ENCODE measurements around the gene CFB. TPM values are rescaled to one million over a fixed set of nuclear protein-coding genes. Genes with fewer than 3 reads are reported as not detected.
"Not testable (repeated sequence)": the region's sequence is repeated elsewhere in the genome, so short reads cannot be mapped to it uniquely, and the experiment has no call there.

Gene CFB
- total RNA-seq, 2 donors from 2014 or later, result 1.9 to 3.6 TPM

DNA sequence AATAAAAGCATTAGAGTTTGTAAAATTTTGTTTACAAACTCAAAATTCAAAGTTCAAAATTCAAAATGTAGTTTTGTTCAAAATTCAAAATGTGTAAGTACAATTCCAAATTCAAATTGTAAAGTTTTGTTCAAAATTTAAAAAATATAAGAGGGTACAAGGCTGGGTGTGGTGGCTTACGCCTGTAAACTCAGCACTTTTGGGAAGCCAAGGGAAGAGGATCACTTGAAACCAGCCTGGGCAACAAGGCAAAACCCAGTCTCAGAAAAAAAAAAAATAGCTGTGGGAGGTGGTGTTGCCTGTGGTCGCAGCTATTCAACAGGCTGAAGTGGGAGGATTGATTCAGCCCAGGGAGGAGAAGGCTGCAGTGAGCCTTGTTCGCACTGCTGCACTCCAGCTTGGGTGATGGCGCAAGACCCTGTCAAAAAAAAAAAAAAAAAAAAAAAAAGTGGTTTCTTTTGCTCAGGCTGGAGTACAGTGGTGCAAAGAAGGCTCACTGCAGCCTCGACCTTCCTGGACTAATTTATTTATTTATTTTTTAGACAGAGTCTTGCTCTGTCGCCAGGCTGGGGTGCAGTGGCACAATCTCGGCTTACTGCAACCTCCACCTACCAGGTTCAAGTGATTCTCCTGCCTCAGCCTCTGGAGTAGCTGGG, 38.6 kb upstream of the CFB start:
- no peak for DNase-seq (ENCODE audit: low spot score in 2 of 2)
- ATAC-seq, result no peak
- H3K27ac Mint-ChIP-seq, result no peak overlapping the region

DNA sequence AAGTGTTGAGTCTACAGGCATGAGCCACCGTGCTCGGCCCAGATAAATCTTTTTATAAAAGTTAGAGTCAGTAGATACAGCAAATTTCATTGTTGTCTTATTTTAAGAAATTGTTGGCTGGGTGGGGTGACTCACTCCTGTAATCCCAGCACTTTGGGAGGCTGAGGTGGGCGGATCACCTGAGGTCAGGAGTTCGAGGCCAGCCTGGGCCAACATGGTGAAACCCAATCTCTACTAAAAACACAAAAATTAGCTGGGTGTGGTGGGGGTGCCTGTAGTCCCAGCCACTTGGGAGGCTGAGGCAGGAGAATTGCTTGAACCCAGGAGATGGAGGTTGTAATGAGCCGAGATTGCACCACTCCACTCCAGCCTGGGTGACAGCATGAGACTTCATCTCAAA, 37.6 kb upstream of the CFB start:
- not testable (repeated sequence) for ATAC-seq; DNase-seq (ENCODE audit: low spot score in 2 of 2); H3K9me3 Mint-ChIP-seq; H3K36me3 Mint-ChIP-seq; H3K27ac Mint-ChIP-seq

More for the DNA sequence above, 38.6 kb upstream of the CFB start:
- H3K9me3 Mint-ChIP-seq, result no peaks in the 10 kb centered on the region
- no peaks in the 10 kb centered on the region for H3K36me3 Mint-ChIP-seq

DNA sequence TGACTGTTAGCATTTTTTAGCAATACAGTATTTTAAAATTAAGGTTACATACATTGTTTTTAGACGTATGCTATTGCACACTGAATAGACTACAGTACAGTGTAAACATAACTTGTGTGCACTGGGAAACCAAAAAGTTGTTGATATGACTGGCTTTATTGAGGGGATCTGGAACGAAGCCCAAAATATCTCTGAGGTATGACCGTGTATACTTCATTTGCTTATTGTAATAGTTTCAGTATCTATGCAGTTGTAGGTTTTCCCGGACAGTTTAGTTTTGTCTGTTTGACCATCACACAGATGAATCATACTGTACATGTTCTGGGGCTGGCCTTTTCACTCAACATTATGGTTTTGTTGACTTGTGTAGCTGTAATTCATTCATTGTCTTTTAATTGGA, 37.1 kb upstream of the CFB start:
- ATAC-seq (peak; percentile 55 to 80), DNase-seq (ENCODE audit: low spot score in 2 of 2) (no peak)
- Mint-ChIP-seq H3K27ac (no peak overlapping the region), H3K9me3 (no peaks in the 10 kb centered on the region), H3K36me3 (no peaks in the 10 kb centered on the region)

DNA sequence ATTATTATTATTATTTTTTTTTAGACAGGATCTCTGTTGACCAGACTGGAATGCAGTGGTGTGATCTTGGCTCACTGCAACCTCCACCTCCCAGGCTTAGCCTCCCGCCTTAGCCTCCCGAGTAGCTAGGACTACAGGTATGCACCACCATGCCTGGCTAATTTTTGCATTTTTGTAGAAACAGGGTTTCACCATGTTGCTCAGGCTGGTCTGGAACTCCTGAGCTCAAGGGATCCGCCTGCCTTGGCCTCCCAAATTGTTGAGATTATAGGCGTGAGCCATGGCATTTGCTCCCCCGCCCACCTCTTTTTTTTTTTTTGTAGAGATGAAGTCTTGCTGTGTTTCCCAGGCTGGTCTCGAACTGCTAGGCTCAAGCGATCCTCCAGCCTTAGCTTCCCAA, 36.6 kb upstream of the CFB start:
- DNase-seq (ENCODE audit: low spot score in 2 of 2); H3K36me3 Mint-ChIP-seq; H3K9me3 Mint-ChIP-seq; ATAC-seq: not testable (repeated sequence)
- peak overlapping the region in 1 of 2 donors; percentile 72 for H3K27ac Mint-ChIP-seq

DNA sequence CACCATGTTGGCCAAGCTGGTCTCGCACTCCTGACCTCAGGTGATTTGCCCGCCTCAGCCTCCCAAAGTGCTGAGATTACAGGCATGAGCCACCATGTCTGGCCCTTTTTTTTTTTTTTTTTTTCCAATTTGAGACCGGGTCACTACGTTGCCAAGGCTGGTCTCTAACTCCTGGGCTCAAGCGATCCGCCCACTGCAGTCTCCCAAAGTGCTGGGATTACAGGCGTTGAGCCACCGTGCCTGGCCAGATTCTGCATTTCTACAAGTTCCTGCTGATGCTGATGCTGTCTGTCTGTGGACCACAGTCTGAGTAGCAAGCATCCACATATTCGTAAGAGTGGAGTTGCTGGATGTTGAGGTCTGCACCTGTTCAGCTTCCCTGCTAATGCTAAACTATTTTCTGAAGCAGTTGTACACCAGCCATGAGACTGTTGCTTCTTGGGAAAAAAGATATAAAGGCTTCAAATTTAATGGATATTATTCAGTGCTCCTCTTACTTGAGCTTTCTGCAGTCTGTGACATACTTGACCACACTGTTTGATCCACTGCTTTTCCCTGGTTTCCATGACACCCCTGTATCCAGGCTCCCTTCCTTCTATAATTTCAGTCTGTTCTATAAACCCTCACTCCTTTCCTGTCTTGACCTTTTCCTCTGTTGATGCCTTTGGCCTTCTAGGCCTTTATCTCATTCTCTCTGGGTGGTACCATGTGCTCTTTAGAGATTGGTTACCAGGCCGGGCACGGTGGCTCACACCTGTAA, 33.9 kb upstream of the CFB start:
- no peaks in the 10 kb centered on the region for H3K36me3 Mint-ChIP-seq
- no peaks in the 10 kb centered on the region for H3K9me3 Mint-ChIP-seq
- no peak for DNase-seq (ENCODE audit: low spot score in 2 of 2)
- no peak for ATAC-seq
- H3K27ac Mint-ChIP-seq, result no peak overlapping the region

DNA sequence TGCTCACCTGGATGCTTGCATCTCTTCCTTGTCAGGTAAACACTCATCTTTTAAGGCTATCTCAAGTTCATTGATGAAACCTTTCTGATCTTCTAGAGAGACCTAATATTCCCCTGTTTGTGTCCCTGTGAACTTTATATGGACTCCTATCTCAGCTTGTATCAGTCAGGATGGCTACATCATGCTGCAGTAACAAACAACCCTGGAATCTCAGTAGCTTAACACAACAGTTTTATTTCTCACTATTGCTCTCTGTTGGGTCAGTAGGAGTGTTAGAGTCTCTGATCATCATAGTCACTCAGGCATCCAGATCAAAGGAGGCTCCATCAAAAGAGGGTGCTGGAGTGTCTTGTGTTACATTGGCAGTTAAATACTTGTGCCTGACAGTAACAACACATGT, 30.5 kb upstream of the CFB start:
- H3K36me3 Mint-ChIP-seq, result no peaks in the 10 kb centered on the region
- H3K9me3 Mint-ChIP-seq, result no peaks in the 10 kb centered on the region
- DNase-seq (ENCODE audit: low spot score in 2 of 2) (no peak), ATAC-seq (no peak)
- H3K27ac Mint-ChIP-seq, result no peak overlapping the region

DNA sequence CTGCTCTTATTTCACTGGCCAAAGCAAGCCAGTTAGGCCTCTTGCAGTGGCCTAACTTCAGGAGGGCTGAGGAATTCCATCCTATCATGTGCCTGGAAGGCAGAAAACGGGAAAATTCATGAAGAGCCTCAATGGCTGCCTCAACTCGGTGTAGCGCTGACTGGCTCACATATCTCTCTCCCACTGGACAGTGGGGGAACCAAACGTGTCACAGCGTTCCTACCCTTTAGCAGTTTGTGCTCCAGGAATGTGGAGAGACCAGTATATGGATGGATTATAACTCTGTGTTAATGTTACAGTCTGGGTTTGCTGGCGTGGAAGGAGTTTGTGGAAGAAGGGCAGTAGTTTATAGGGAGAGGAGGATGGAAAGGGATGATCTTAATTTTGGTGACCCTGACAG, 30.1 kb upstream of the CFB start:
- no peak for ATAC-seq
- Mint-ChIP-seq H3K27ac (no peak overlapping the region), H3K36me3 (no peaks in the 10 kb centered on the region), H3K9me3 (no peaks in the 10 kb centered on the region)
- no peak for DNase-seq (ENCODE audit: low spot score in 2 of 2)

DNA sequence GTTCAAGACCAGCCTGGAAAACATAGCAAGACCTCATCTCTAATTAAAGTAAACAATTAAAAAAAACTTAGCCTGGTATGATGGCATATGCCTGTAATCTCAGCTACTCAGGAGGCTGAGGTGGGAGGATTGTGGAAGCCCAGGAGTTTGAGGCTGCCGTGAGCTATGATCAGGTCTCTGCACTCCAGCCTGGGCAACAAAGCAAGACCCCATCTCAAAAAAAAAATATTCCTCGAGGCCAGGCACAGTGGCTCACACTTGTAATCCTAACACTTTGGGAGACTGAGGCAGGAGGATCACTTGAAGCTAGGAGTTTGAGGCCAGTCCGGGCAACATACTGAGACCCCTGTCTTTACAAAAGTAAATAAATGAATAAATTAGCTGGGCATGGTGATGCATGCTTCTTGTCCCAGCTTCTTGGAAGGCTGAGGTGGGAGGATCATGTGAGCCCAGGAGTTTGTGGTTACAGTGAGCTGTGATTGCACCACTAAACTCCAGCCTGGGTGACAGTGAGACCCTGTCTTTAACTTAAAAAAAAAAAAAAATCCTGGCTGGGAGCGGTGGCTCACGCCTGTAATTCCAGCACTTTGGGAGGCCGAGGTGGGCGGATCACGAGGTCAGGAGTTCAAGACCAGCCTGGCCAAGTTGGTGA, 27.7 kb upstream of the CFB start:
- Mint-ChIP-seq H3K9me3 (no peaks in the 10 kb centered on the region), H3K27ac (no peak overlapping the region), H3K36me3 (no peaks in the 10 kb centered on the region)
- DNase-seq (ENCODE audit: low spot score in 2 of 2) (no peak), ATAC-seq (no peak)

DNA sequence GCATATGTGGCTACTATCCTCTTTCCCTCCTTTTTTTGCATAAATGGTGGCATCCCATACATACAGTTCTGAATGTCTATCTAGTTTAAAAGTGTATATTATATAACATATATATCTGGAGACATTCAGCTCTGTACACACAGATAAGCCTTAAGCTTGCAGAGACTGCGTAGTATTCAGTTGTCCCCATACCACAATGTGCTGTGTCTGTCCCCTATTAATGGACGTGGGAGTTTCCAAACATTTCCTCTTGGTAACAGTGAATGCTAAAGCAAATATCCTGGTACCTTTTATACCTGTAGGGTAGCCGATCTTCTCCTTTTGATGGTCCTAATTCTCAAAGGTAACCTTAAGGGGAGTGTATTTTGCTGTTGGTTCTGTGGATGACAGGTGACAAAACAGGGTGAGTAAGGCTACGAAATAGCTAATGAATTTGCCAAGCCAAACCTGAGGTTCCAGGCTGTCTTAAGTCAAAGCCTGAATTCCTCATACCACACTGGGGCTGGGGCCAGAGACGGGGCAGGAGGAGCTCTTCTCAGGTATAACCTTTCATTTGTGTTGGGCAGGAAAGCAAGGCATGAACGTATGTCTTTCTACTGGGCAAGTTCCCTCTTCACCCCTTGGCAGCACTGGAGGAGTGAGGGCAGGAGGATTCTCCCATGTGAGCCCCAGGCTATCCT, 26.1 kb upstream of the CFB start:
- no peak for ATAC-seq
- Mint-ChIP-seq H3K9me3 (no peaks in the 10 kb centered on the region), H3K27ac (no peak overlapping the region), H3K36me3 (no peaks in the 10 kb centered on the region)
- DNase-seq (ENCODE audit: low spot score in 2 of 2), result no peak

DNA sequence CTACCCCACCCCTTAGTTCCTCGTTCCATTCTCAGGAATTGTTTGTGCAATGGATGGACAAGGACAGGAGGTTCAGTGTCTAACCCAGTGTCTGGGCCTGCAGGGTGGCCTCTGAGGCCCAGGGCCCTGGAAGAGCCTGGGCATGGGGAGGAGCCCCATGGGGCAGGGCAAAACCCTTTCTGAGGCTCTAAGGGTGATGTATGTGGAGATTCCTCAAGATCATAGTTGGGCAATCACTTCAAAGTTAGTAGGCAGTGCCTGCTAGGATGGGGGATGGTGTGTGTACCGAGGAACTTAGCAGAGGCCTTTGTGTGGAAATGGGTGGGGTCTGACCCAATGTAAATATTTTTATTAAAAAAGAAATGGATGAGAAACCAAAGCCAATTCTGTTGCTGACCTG, 25.1 kb upstream of the CFB start:
- H3K9me3 Mint-ChIP-seq, result no peaks in the 10 kb centered on the region
- DNase-seq (ENCODE audit: low spot score in 2 of 2), result no peak
- ATAC-seq, result no peak
- H3K36me3 Mint-ChIP-seq, result no peaks in the 10 kb centered on the region
- no peak overlapping the region for H3K27ac Mint-ChIP-seq

DNA sequence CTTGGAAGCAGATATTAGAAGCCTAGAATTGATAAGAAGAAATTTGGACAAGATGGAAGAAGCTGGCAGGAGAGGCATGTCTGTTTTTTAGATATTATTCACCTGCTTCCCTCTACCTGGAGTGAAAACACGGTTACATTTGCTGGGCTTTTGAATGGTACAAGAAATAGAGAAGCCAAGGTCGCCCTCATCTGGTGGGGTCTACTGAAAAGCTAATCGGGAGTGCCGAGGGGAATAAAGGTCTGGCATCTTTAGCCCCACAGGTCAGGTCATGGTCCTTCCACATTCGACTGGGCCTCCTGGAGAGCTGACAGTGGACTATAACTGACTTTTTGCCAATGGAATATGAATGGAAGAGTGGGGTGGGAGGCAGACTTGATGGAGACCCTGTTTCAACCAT, 23.0 kb upstream of the CFB start:
- Mint-ChIP-seq H3K36me3 (no peaks in the 10 kb centered on the region), H3K9me3 (no peaks in the 10 kb centered on the region), H3K27ac (no peak overlapping the region)
- DNase-seq (ENCODE audit: low spot score in 2 of 2), result peak in 1 of 2 donors; percentile 32
- ATAC-seq, result peak in 1 of 2 donors; percentile 60

DNA sequence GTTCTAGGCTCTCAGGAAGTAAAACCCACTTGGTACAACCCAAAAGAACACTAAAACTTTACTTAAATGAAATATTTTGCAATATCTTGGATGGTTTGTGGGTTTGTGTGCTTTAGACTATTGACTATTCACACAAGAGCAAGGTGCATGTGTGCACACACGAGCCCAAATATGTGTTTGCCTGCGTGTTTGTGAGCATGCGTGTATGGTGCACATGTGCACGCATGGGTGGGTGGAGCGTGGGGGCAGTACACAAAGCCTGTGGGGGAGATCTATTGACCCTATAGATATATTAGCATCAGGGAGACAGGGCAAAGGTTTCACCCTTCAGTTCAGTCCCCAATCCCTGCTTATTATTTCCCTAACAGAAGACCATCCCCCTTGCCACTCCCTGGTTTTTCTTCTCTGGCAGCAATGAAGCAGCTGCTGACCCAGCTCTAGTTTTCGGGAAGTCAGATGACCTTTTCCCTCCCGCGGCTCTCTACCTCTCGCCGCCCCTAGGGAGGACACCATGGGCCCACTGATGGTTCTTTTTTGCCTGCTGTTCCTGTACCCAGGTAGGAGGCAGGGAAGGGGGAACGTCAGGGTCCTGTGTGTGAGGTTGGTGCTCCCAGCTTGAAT, 18.5 kb upstream of the CFB start, which contains the start of gene C2:
Gene C2 (plus strand): TSS at position 476 of the 621 bp plus-strand sequence. CDS start 36 bp downstream, at position 512.
- no peak within 1 kb of the TSS for H3K27ac Mint-ChIP-seq

DNA sequence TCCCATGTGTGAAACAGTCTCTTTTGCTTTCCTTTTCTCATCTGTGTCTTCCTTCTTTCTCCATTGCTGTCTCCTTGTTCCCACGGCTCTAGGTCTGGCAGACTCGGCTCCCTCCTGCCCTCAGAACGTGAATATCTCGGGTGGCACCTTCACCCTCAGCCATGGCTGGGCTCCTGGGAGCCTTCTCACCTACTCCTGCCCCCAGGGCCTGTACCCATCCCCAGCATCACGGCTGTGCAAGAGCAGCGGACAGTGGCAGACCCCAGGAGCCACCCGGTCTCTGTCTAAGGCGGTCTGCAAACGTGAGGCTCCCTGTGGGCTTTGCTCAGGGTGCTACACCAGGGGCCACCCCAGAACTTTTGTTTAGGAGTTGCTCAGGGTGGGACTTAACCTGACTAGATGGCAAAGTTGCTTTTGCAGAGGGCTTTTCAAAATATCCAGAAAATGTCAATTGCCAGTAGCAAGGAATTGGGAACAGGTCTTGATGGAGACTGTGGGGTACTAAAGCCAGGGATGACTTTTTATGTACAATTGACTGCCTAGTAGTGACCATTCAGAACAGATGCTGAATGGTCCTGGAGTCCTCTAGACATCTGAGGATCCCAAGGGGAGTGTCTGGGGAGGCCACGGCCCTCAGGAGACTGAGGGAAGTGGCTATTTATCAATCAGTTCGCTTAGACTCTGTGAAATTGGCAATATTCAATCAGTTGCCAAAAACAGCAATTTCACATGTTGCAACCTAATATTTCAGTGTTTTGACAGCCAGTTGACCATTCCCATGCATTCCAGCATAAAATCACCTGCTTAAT, 17.8 kb upstream of the CFB start:
- Mint-ChIP-seq H3K9me3 (no peaks in the 10 kb centered on the region), H3K27ac (no peak overlapping the region), H3K36me3 (no peaks in the 10 kb centered on the region)
- no peak for ATAC-seq
- no peak for DNase-seq (ENCODE audit: low spot score in 2 of 2)

More for the DNA sequence above, 18.5 kb upstream of the CFB start, which contains the start of gene C2:
- Mint-ChIP-seq H3K36me3 (no peaks in the 10 kb centered on the region), H3K9me3 (no peaks in the 10 kb centered on the region)
- no peak for ATAC-seq
- DNase-seq (ENCODE audit: low spot score in 2 of 2), result no peak

DNA sequence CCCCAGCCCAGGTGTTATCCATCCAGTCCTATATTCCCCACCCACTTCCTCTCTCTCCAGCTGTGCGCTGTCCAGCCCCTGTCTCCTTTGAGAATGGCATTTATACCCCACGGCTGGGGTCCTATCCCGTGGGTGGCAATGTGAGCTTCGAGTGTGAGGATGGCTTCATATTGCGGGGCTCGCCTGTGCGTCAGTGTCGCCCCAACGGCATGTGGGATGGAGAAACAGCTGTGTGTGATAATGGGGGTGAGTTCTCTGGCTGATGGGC, 17.3 kb upstream of the CFB start:
- ATAC-seq (no peak), DNase-seq (ENCODE audit: low spot score in 2 of 2) (no peak)
- H3K36me3 Mint-ChIP-seq, result no peaks in the 10 kb centered on the region
- no peaks in the 10 kb centered on the region for H3K9me3 Mint-ChIP-seq
- no peak overlapping the region for H3K27ac Mint-ChIP-seq

DNA sequence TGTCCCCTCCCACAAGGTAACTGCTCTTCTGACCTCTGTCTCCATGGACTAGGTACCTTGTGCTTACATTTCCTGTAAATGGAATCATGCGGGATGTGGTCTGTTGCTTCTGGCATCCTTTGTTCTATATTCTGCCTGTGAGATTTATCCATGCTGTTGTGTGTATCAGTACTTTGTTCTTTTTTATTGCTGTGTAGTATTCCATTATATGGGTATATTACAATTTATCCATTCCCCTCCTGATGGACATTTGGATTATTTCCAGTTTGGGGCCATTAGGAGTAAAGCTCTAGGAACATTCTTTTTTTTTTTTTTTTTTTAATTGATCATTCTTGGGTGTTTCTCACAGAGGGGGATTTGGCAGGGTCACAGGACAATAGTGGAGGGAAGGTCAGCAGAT, 14.9 kb upstream of the CFB start:
- Mint-ChIP-seq H3K36me3 (no peaks in the 10 kb centered on the region), H3K27ac (no peak overlapping the region), H3K9me3 (no peaks in the 10 kb centered on the region)
- DNase-seq (ENCODE audit: low spot score in 2 of 2) (no peak), ATAC-seq (no peak)

DNA sequence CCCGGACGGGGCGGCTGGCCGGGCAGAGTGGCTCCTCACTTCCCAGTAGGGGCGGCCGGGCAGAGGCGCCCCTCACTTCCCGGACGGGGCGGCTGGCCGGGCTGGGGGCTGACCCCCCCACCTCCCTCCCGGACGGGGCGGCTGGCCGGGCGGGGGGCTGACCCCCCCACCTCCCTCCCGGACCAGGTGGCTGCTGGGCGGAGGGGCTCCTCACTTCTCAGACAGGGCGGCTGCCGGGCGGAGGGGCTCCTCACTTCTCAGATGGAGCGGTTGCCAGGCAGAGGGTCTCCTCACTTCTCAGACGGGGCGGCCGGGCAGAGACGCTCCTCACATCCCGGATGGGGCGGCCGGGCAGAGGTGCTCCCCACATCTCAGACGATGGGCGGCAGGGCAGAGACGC, 13.8 kb upstream of the CFB start:
- DNase-seq (ENCODE audit: low spot score in 2 of 2); H3K9me3 Mint-ChIP-seq; H3K36me3 Mint-ChIP-seq; ATAC-seq; H3K27ac Mint-ChIP-seq: not testable (repeated sequence)
